22Rv1 (cell line): ENCODE results near the gene CAMK1D.
"Not testable (repeated sequence)": the region's sequence is repeated elsewhere in the genome, so short reads cannot be mapped to it uniquely, and the experiment has no call there.

Experiments
- H3K27ac ChIP-seq: fragments of 450-650 bp; 2 replicates; pipeline ENCODE4 v1.5.1; 2017
- CTCF ChIP-seq: fragments of 450-650 bp; IDR thresholded peaks from 2 replicates; pipeline ENCODE4 v1.5.1; 2017; ENCODE audit warnings: mild to moderate bottlenecking
- ZFX ChIP-seq: fragments of 450-650 bp; IDR thresholded peaks from 2 replicates; pipeline ENCODE4 v1.6.1; 2017; ENCODE audit warnings: antibody characterized with exemption, borderline replicate concordance

CAMK1D gene

GRCh38 chr10:12800302-12800701 is 451.0 kb downstream of the CAMK1D start:
- no peak overlapping the region for H3K27ac ChIP-seq
- TF ChIP-seq CTCF: no peak

- TF ChIP-seq CTCF: no peak
- TF ChIP-seq ZFX: no peak
- no peak overlapping the region for H3K27ac ChIP-seq
Measured at GRCh38 chr10:12801214-12802087, 452.1 kb downstream of the CAMK1D start.

GRCh38 chr10:12803776-12804175 is 454.4 kb downstream of the CAMK1D start:
- TF ChIP-seq ZFX (no peak), CTCF (no peak)
- no peak overlapping the region for H3K27ac ChIP-seq

- TF ChIP-seq CTCF (no peak), ZFX (no peak)
- no peak overlapping the region for H3K27ac ChIP-seq
Measured at GRCh38 chr10:12806228-12807095, 457.1 kb downstream of the CAMK1D start.

- TF ChIP-seq CTCF: no peak
Measured at GRCh38 chr10:12807096-12807755, 457.9 kb downstream of the CAMK1D start.

GRCh38 chr10:12808014-12808613 is 458.8 kb downstream of the CAMK1D start:
- TF ChIP-seq CTCF (no peak), ZFX (no peak)
- H3K27ac ChIP-seq: no peak overlapping the region

More at GRCh38 chr10:12807096-12807755, 457.9 kb downstream of the CAMK1D start:
- H3K27ac ChIP-seq: no peak overlapping the region

- not testable (repeated sequence) for H3K27ac ChIP-seq
Measured at GRCh38 chr10:12810046-12810445, 460.7 kb downstream of the CAMK1D start.
